Activated CD8-positive, alpha-beta memory T cell treated with anti-CD3 and anti-CD28 coated beads for 24 hours (primary cell): ENCODE data around the gene KNOP1.
"Not testable (repeated sequence)": the region's sequence is repeated elsewhere in the genome, so short reads cannot be mapped to it uniquely, and the experiment has no call there.

Source experiments
- DNase-seq: peaks from one replicate; pipeline ENCODE4 v3.0.0-alpha.2; 2020

Gene KNOP1

GRCh38 chr16:19679281-19679680 lies 38.7 kb downstream of the KNOP1 start:
- not testable (repeated sequence) for DNase-seq

- DNase-seq: no peak
Observed at GRCh38 chr16:19678804-19679203, 39.2 kb downstream of the KNOP1 start.

DNA sequence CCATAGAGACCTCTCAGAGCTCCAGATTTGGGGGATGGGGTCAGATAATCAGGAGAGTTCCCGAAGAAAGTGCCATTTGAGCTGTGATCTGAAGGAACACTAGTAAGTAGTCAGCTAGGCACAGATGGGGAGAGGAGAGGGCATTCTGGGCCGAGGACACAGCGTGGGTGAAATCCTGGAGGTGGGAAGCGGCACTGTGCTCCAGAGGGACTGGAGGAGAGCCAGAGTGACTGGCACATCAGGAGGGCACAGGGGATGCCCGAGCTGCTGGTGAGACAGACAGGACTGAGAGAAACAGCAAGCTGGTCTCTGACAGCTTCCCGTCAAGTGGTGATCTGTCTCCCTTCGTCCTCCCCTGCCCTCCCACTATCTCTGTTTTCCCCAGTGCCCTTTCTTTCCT lies 40.6 kb downstream of the KNOP1 start:
- DNase-seq: no peak

DNA sequence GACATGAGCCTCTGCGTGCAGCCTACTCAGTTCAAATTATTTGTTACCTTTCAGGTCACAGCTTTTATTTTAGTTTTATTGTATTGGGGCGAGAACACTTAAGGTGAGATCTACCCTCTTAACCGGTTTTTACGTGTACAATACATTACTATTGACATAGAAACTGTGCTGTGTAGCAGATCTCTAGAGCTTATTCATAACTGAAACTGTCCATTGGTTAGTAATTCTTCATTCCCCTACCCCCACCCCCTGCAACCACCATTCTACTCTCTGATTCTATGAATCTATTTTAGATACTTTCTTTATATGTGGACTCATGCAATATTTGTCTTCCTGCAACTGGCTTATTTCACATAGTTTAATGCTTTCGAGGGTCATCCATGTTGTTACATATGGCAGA lies 43.5 kb downstream of the KNOP1 start:
- DNase-seq: no peak

DNA sequence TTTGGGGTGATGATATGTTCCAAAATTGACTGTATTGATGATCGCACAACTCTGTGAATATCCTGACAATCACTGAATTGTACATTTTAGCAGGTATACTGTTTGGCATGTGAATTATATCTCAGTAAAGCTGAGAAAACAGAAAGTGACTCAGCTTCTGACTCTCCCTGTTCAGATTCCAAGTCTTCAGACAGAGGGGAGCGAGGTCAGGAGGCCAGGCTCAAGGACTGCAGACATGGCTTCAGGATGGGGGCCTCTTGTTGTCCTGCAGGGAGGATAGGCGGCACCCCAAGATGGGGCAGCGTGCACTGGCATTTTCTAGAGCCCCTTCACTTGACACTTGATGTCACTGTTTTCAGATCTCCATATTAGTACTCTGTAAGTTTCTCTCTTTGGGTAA lies 45.6 kb downstream of the KNOP1 start:
- no peak for DNase-seq

- no peak for DNase-seq
Observed at GRCh38 chr16:19666477-19666876, 51.5 kb downstream of the KNOP1 start.

- not testable (repeated sequence) for DNase-seq
Observed at GRCh38 chr16:19665313-19665712, 52.7 kb downstream of the KNOP1 start.

- DNase-seq: no peak
Observed at GRCh38 chr16:19664166-19664565, 53.9 kb downstream of the KNOP1 start.

- DNase-seq: no peak
Observed at GRCh38 chr16:19662351-19662750, 55.7 kb downstream of the KNOP1 start.

GRCh38 chr16:19660432-19660831 lies 57.6 kb downstream of the KNOP1 start:
- no peak for DNase-seq

- DNase-seq: no peak
Observed at GRCh38 chr16:19659554-19659953, 58.5 kb downstream of the KNOP1 start.

GRCh38 chr16:19657831-19658230 lies 60.2 kb downstream of the KNOP1 start:
- DNase-seq: no peak

GRCh38 chr16:19655242-19655777 lies 62.7 kb downstream of the KNOP1 start:
- DNase-seq: no peak

DNA sequence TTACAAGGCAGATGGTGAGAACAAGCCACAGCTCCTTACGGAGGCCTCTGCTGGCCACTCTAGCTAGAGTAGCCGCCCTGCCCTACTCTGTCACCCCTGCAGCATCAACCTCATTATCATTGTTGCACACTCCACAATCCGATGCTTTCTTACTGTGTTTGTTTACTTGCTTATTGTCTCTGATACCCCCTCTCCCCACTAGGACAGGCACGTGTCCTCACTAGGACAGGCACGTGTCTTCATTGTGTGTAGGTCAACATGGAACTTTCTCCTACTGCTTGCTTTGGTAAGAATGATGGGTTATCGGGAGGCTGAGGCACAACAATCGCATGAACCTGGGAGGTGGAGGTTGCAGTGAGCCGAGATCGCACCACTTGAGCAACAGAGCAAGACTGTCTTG lies 63.9 kb downstream of the KNOP1 start:
- DNase-seq: no peak
